HG03175 (cell line): ENCODE data around the gene LSM3.

ENCODE experiments used
- ATAC-seq: cut with Tn5 transposase; IDR thresholded peaks from one replicate; pipeline ENCODE4 v1.9.1; 2021; ENCODE audit warnings: mild to moderate bottlenecking, moderate library complexity; ENCODE audit not compliant: unreplicated experiment

Gene LSM3

DNA sequence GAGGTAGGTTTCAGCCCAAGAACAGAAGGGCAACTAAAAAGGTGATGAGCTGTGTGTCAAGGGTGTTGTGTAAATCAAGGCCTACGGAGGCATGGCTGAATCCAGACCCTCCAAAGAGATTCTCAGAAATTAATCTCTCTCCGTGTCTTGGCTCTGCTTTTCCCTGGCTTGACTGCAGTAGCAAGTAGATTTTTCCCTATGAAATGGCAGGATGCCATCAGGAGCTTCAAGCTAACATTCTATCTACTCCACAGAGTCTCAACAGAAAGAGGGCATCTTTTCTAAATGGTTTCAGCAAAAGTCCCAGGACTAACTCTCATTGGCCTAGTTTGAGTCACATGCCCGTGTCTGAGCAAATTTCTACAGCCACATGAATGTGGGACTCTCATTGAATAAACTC, 58.3 kb downstream of the LSM3 start:
- no peak for ATAC-seq

- ATAC-seq: no peak
Measured at GRCh38 chr3:14237457-14237856, 58.8 kb downstream of the LSM3 start.

DNA sequence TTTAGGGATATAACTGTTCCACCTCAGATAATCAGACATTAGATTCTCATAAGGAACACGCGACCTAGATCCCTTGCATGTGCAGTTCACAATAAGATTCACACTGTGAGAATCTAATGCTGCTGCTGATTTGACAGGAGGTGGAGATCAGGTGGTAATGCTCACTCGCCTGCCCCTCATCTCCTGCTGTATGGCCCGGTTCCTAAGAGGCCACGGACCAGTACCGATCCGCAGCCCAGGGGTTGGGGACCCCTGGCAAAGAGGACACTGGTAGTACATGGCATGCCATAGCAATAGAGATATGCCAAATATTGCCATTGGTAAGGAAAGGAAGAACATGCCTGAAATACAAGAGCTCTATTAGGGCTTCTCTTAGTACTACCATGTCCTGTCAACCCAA, 59.7 kb downstream of the LSM3 start:
- ATAC-seq: no peak

DNA sequence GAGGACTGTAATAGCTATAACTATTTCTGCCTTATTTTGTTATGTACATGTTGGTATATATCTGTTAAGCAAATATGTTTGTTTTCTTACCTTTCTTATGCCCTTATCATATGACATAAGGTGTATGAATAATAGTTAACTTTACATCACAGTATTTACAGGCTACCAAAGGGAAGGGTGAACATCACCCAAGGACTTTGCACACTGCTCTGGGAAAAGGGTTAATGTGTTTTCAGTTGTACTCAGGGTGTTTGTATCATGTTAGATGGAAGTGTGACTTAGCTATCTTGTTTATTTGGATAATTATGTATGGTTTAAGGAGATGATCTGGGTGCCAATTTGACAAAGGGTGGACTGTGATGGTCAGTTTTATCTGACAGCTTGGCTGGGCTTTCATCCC, 60.3 kb downstream of the LSM3 start:
- no peak for ATAC-seq

DNA sequence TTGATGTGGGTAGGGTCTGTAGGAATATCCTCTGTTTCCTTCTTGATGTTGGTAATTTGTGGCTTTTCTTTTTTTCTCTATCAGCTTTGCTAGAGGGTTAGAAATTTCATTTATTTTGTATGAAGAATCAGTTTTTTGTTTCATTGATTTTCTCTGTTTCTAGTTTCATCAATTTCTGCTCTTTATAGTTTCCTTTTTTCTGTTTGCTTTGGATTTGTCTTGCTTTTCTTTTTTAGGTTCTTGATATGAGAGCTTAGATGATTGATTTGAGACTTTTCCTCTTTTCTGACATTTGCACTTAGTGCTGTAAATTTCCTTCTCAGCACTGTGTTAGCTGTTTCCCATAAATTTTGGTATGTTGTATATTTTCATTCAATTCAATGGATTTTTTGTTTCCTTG, 61.3 kb downstream of the LSM3 start:
- no peak for ATAC-seq

DNA sequence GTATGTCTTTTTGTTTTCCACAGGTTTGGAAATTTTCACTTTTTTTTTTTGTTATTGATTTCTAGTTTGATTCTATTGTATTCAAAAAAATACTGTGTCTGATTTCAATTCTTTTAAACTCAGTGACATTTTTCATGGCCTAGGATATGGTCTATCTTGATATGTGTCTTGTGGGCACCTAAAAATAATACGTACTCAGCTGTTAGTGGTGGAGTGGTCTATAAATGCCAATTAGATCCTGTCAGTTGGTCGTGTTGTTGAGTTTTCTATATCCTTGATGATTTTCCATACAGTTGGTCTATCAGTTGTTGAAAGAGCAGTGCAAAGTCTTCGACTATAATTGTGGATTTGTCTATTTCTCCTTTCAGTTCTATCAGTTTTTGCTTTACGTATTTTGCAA, 61.7 kb downstream of the LSM3 start:
- no peak for ATAC-seq

DNA sequence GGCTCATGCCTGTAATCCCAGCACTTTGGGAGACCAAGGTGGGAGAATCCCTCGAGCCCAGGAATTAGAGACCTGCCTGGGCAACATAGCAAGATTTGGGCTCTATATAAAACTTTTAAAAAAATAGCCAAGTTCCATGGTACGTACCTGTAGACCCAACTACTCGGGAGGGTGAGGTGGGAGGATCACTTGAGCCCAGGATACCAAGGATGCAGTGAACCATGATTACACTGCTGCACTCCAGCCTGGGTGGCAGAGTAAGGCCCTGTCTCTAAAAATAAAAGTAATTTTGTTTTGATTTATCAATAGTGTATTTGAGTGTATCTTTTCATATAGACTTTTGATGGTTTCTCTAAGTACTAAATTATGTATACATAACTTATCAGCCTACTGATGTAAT, 63.1 kb downstream of the LSM3 start:
- no peak for ATAC-seq

DNA sequence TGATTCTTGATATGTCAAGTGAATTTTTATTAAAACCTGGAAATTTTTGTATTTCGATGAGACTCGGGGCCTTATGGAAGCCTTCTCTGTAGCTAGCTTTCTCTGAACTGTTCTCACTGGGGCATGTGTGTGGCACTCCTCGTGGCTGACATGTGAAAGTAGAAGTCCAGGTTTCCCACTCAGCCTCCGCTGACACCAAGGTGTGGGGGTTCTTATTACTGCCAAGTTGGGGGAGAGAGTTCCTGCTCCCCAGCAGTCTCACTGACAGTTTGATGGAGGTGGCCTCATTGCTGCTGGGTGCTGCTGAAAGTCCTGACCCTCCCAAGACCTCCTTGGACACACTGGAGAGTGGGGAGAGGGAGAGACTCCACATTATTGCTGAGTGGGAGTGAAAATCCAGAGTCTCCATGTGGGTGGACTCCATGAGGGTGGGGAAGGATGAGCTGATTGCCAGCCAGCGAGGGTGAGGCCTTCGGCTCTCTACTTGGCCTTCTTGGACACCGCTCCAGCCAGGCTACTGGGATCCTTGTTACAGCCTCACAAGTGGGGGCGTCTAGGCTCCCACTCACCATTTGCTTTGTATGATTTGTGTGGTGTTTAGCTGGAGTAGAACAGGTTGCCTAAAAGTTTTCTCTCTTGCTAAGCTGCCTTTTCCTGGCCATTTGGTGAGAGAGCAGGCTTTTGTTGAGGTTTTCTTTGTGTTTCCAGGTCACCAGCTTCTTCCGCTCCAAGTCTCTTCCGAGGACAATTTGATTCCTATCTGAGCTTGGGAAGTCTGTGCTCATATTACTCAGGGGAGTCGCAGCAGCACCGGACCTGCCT, 64.1 kb downstream of the LSM3 start:
- no peak for ATAC-seq

- no peak for ATAC-seq
Measured at GRCh38 chr3:14243782-14244181, 65.2 kb downstream of the LSM3 start.

DNA sequence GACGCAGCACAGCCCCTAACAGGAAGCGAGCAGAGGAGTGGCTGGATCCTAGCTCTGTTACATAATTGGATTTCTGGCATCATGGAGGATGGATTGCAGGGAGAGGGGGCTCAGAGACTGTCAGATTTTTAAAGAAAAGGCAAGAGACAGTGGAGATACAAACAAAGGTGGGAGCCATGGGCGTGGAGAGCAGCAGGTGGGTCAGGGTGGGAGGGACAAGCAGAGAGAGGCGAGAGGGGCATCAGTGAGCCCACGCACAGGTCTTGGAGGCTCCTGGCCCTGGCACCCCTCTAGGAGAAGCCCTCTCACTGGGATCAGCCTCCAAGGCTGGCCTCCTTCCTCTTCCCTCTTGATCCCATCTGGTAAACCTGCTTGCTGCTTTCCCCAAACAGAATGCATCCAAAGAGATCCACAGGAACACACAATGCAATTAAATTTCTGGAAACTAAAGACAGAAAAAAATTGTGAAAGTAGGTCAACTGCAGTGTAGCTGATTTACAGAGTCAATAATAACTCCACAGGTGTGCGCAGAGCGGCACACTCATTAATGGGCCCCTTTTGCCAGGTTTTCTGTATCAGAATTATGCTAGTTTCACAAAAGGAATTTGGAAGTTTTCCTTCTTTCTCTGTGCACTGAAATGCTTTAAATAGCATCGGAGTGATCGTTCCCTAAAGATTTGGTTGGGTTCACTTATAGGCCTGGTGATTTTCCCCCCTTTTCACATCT, 66.1 kb downstream of the LSM3 start:
- ATAC-seq: no peak

DNA sequence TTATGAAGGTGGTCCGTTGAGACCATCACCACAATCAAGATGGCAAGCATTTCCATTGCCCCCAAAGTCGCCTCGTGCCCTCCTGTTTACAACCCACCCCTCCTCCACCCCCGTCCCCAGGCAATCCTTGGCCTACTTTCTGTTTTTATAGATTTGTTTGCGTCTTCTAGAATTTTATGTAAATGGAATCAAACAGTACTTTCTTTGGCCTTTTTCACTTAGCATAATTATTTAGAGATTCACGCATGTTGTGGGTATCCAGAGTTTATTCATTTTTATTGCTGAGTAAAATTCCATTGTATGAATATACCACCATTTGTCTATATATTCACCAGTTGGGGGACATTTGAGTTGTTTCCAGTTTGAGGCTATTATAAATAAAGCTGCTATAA, 66.6 kb downstream of the LSM3 start:
- no peak for ATAC-seq

GRCh38 chr3:14245822-14246221, 67.2 kb downstream of the LSM3 start:
- no peak for ATAC-seq

DNA sequence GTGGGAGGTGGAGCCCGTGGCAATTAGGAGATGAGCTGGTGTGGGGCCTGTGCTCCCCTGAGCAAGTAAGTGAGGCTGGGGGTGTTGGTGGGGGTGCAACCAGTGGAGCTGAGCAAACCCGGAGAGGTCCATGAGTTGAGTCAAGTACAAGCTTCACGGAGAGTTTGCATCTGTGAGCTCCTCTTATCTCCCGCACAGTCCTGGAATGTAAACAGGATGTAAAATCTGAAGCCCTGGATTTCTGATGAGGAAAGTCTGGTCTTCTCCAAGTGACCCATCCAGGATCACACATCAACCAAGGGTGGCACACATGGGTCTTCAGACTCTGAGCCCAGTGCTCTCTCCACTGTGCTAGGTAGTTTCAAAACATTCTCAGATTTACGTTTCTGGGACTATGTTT, 67.8 kb downstream of the LSM3 start:
- no peak for ATAC-seq

GRCh38 chr3:14248477-14248848, 69.8 kb downstream of the LSM3 start:
- no peak for ATAC-seq

GRCh38 chr3:14248849-14249523, 70.4 kb downstream of the LSM3 start:
- no peak for ATAC-seq
